NCI-H82 treated with DMSO at 0.1 percent for 48 hours (cell line): ENCODE measurements around the gene C2CD4C.
"Not testable (repeated sequence)": the region's sequence is repeated elsewhere in the genome, so short reads cannot be mapped to it uniquely, and the experiment has no call there.

ENCODE experiments used
- DNase-seq: peaks from one replicate; lab custom pipeline; 2025; ENCODE audit not compliant: unreplicated experiment; lab: John Stamatoyannopoulos, UW

Gene C2CD4C

GRCh38 chr19:368630-369024 is 40.3 kb downstream of the C2CD4C start:
- no peak for DNase-seq

GRCh38 chr19:367963-368629 is 40.9 kb downstream of the C2CD4C start:
- no peak for DNase-seq

- DNase-seq = no peak
These were observed 41.4 kb downstream of the C2CD4C start for GRCh38 chr19:367561-367960.

GRCh38 chr19:366951-367350 is 42.0 kb downstream of the C2CD4C start:
- no peak for DNase-seq

DNA sequence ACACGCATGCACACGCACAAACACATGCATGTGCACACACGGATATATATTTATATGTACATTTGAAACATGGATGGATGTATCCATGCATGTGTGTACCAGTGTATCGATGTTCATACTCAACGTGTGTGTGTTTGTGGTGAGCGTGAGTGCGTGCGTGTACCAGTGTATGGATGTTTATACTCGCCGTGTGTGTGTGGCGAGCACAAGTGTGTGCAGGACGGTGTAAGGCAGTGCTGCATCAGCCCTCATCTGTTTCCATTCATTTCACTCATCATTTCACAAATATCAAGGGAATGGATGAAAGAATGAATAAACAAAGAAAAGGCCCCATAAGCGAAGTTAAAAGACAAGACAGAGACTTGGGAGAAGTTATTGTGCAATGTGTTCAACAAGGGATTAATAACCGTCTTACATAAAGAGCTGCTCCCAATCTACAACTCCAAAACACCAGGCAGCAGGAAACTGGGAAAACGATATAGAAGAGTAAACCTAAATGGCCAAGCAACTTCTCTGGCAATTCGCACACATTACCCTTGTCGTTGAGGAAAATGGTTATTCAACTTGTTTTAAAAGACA is 42.7 kb downstream of the C2CD4C start:
- no peak for DNase-seq

DNA sequence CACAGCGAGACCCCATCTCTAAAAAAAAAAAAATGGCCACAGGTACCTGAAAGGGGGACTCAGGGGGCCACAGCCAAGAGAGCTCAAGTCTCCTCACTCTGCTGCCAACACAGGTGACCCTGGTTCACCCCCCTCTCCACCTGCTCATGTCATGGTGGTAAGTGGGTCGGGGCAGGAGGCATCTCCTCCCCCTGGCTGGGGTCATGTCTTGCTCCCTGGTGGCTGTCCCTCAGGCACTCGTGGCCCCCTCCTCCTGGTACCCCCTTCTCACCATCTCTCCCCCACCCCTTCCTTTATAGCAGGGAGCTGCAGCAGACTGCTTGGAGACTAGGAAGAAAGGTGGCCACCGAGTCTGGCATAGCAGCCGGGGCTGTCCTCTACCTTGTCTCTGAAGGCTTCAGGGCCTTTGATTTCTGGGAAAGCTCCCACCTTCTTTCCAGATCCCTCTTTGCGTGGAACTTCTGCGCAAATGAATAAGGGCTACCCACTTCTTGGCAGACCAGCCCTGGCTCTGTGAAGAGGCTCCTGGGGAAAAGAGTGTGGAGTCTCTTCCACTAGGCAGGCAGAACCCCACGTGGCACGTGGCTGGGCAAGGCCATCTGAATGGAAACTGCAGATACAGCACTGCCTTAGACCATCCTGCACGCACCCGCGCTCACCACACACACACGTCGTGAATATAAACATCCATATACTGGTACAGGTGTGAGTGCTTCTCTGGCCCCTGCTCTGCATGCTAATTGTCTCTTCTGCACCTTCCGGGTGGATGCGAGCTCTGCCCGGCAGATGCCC is 44.3 kb downstream of the C2CD4C start:
- no peak for DNase-seq

- DNase-seq = no peak
These were observed 46.3 kb downstream of the C2CD4C start for GRCh38 chr19:362683-363082.

- DNase-seq = no peak
These were observed 46.8 kb downstream of the C2CD4C start for GRCh38 chr19:362154-362553.

DNA sequence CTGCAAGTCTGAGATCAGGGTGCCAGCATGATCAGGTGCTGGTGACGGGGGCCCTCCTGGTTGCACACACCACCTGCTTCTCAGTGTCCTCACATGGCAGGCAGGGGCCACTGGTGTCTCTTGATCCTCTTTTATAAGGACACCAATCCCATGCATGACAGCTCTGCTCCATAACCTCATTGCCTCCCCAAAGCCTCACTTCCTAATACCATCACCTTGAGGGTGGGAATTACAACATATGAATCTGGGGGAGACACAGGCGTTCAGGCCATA is 49.4 kb downstream of the C2CD4C start:
- DNase-seq = no peak

DNA sequence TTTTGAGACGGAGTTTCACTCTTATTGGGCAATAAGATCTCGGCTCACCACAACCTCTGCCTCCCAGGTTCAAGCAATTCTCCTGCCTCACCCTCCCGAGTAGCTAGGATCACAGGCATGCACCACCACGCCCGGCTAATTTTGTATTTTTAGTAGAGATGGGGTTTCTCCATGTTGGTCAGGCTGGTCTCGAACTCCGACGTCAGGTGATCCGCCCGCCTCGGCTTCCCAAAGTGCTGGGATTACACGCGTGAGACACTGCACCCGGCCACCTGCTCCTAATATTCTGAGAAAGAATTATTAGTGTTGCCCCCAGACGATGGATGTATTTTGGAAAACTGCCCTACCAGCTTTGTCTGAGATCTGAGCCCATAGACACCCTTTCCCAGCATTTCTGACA is 53.4 kb downstream of the C2CD4C start:
- DNase-seq = not testable (repeated sequence)
